ENCODE data around the gene MBOAT1. TPM values are rescaled to one million over a fixed set of nuclear protein-coding genes. Genes with fewer than 3 reads are reported as not detected.

MBOAT1 gene
- total RNA-seq, 1 donor from 2014 or later, result 8.5 TPM

- Histone ChIP-seq H3K27me3 (no peaks in the 10 kb centered on the region), H3K4me3 (no peak overlapping the region), H3K36me3 (no peaks in the 10 kb centered on the region), H3K27ac (no peak overlapping the region), H3K9me3 (no peaks in the 10 kb centered on the region), H3K4me1 (no peaks in the 10 kb centered on the region)
- intact Hi-C loops (cut with DNase I), result no loop called here
- ATAC-seq, result no peak
- no peak for DNase-seq
- no peak for TF ChIP-seq CTCF (IDR thresholded peaks at IDR 0.05)
These were observed 20.3 kb downstream of the MBOAT1 start for GRCh38 chr6:20191992-20192391.

GRCh38 chr6:20188630-20189075 lies 23.6 kb downstream of the MBOAT1 start:
- intact Hi-C loops (cut with DNase I), result no loop called here
- Histone ChIP-seq H3K9me3 (no peaks in the 10 kb centered on the region), H3K27me3 (no peaks in the 10 kb centered on the region), H3K36me3 (no peaks in the 10 kb centered on the region), H3K27ac (no peak overlapping the region), H3K4me1 (no peaks in the 10 kb centered on the region), H3K4me3 (no peak overlapping the region)
- DNase-seq, result no peak
- no peak for ATAC-seq
- no peak for TF ChIP-seq CTCF (IDR thresholded peaks at IDR 0.05)

GRCh38 chr6:20186981-20187380 lies 25.3 kb downstream of the MBOAT1 start:
- H3K4me3 ChIP-seq, result no peak overlapping the region
- no peaks in the 10 kb centered on the region for H3K36me3 ChIP-seq
- H3K27me3 ChIP-seq, result no peaks in the 10 kb centered on the region
- ATAC-seq (no peak), DNase-seq (no peak)
- TF ChIP-seq CTCF (IDR thresholded peaks at IDR 0.05), result no peak
- intact Hi-C loops (cut with DNase I), result no loop called here
- H3K27ac ChIP-seq, result no peak overlapping the region
- no peaks in the 10 kb centered on the region for H3K9me3 ChIP-seq
- H3K4me1 ChIP-seq, result no peaks in the 10 kb centered on the region

GRCh38 chr6:20183706-20184105 lies 28.6 kb downstream of the MBOAT1 start:
- ATAC-seq, result no peak
- Histone ChIP-seq H3K9me3 (no peaks in the 10 kb centered on the region), H3K27me3 (no peaks in the 10 kb centered on the region), H3K36me3 (no peaks in the 10 kb centered on the region), H3K4me1 (no peaks in the 10 kb centered on the region), H3K4me3 (no peak overlapping the region), H3K27ac (no peak overlapping the region)
- intact Hi-C loops (cut with DNase I), result no loop called here
- DNase-seq, result no peak
- no peak for TF ChIP-seq CTCF (IDR thresholded peaks at IDR 0.05)

GRCh38 chr6:20182926-20183521 lies 29.2 kb downstream of the MBOAT1 start:
- peak; percentile 80 for DNase-seq
- Histone ChIP-seq H3K9me3 (no peaks in the 10 kb centered on the region), H3K27ac (no peak overlapping the region), H3K36me3 (no peaks in the 10 kb centered on the region), H3K4me3 (no peak overlapping the region), H3K27me3 (no peaks in the 10 kb centered on the region), H3K4me1 (no peaks in the 10 kb centered on the region)
- intact Hi-C loops (cut with DNase I), result no loop called here
- TF ChIP-seq CTCF (IDR thresholded peaks at IDR 0.05), result no peak
- ATAC-seq, result peak; percentile 76

- no peak for DNase-seq
- Histone ChIP-seq H3K27me3 (no peaks in the 10 kb centered on the region), H3K9me3 (no peaks in the 10 kb centered on the region), H3K36me3 (no peaks in the 10 kb centered on the region), H3K27ac (no peak overlapping the region), H3K4me3 (no peak overlapping the region), H3K4me1 (no peaks in the 10 kb centered on the region)
- no peak for TF ChIP-seq CTCF (IDR thresholded peaks at IDR 0.05)
- ATAC-seq, result no peak
- intact Hi-C loops (cut with DNase I), result no loop called here
These were observed 30.2 kb downstream of the MBOAT1 start for GRCh38 chr6:20182069-20182468.
